ENCODE data around the gene PLA2G12A.

The PLA2G12A gene

DNA sequence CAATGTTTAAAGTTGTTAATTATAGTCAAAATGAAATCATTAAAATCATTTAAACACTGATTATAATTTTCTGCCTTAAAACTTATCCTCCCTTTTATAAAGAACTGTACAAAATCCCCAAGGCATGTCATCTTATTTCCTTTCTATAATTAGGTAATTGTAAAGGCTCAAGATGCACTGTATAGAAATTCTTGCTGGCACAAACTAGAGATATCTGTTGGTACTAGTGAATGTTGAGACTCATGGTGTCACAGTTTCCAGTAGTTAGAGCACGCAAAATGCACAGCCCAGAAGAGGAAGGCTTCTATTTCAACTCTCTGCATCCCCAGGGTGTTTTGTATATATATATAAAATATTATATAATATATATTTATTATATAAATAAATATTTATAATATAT is 22.7 kb upstream of the PLA2G12A start:
- TF ChIP-seq, protein P1, sequence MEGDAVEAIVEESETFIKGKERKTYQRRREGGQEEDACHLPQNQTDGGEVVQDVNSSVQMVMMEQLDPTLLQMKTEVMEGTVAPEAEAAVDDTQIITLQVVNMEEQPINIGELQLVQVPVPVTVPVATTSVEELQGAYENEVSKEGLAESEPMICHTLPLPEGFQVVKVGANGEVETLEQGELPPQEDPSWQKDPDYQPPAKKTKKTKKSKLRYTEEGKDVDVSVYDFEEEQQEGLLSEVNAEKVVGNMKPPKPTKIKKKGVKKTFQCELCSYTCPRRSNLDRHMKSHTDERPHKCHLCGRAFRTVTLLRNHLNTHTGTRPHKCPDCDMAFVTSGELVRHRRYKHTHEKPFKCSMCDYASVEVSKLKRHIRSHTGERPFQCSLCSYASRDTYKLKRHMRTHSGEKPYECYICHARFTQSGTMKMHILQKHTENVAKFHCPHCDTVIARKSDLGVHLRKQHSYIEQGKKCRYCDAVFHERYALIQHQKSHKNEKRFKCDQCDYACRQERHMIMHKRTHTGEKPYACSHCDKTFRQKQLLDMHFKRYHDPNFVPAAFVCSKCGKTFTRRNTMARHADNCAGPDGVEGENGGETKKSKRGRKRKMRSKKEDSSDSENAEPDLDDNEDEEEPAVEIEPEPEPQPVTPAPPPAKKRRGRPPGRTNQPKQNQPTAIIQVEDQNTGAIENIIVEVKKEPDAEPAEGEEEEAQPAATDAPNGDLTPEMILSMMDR (IDR thresholded peaks at IDR 0.05; ENCODE audit: borderline replicate concordance, insufficient read depth, low read depth, low read length), result no peak

DNA sequence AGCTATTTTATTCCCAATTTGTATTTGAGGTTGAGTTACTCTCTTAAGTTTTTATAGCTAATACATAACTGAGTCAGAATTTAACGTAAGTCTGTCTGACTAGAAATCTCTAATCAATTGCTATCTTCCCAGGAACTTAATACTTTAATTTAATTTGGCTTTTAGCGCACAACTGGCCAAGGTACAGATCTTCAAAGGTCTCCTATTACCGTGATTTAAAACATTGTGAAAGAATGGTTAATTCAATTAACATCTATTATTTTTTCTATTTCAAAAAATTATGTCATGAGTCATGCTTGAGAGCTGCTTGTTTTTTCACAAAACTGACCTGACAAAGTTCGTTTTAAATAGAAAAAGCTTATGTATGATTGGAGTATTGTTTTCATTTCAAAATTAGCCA is 22.0 kb upstream of the PLA2G12A start:
- TF ChIP-seq, protein P1 (IDR thresholded peaks at IDR 0.05; ENCODE audit: borderline replicate concordance, insufficient read depth, low read depth, low read length), result no peak
- no peak overlapping the region for H3K4me3 ChIP-seq (ENCODE audit: low read depth, low read length)

More for the DNA sequence above, 22.7 kb upstream of the PLA2G12A start:
- no peak overlapping the region for H3K4me3 ChIP-seq (ENCODE audit: low read depth, low read length)

DNA sequence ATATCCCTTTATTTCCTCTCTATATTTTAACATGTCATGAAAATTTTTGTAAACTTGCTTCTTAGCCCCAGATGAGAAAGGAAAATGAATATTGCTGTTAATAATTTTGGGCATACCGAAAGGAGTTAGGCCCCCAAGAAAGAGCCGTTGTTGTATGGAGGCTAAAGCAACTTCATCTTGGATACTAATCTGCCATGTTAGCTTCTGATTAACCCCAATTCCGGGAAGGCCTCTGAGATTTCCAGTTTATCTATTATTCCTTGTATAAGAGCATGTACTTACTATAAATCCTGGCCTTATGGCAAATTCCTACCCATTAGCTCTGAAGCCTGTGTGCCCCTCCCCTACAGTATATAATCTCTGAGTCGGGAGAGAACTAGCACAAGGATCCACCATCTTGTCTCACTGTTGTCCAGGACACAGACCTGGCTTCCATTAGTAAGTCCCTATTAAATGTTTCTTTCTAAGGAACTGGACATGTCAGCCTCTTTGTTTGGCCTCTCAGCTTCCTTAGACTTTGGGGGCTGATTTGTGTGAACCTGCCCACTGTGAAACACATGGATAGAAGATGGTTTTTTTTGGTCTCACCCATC is 20.9 kb upstream of the PLA2G12A start:
- H3K4me3 ChIP-seq (ENCODE audit: low read depth, low read length), result no peak overlapping the region
- TF ChIP-seq, protein P1 (IDR thresholded peaks at IDR 0.05; ENCODE audit: borderline replicate concordance, insufficient read depth, low read depth, low read length), result no peak

DNA sequence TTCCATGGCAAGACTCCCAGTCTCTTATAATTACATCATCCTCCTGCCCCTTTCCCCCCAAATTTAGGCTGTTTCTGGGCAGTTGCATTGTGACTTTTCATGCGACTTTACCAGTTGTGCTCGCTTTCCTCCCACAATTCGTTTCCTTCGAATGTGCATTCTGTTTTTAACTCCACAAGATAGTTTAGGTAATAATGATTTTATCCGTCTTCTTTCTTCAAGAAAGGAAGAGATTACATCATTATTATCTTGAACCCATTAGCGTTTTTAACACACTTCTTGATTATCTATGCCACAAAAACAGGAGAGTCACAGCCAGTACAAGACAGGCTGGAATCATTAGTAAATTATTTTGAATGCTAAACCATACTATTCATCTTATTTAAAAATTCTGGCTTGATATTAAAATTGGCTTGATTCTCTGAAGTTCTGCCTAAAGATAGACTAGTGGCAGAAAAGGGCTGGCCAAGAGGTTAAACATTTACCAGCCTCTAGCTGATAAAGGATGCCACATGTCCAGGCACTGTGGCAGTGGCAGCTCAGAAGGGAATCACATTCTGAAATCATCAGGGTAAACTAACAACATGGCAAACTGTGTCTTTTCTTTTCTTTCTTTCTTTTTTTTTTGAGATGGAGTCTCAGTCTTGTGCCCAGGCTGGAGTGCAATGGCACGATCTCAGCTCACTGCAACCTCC is 19.7 kb upstream of the PLA2G12A start:
- no peak overlapping the region for H3K4me3 ChIP-seq (ENCODE audit: low read depth, low read length)
- TF ChIP-seq, protein P1 (IDR thresholded peaks at IDR 0.05; ENCODE audit: borderline replicate concordance, insufficient read depth, low read depth, low read length), result no peak

DNA sequence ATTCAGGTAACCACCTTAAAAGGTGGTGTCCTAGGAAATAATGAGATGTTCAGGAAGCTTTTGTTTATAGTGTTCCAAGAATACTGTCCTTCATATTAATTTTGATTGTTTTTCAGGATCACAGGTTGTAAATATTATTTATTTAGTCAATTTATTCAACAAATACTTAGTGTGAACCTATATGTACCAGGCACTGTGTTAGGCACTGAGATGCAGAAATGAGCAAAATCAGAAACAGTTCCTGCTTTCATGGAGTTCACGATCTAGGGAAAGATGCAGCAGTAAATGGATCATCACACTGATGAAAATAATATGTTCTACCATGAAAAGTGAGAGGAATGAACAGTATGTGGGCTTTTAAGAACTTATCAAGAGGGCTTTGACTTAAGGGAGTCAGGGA is 18.2 kb upstream of the PLA2G12A start:
- TF ChIP-seq, protein P1 (IDR thresholded peaks at IDR 0.05; ENCODE audit: borderline replicate concordance, insufficient read depth, low read depth, low read length), result no peak
- no peak overlapping the region for H3K4me3 ChIP-seq (ENCODE audit: low read depth, low read length)

DNA sequence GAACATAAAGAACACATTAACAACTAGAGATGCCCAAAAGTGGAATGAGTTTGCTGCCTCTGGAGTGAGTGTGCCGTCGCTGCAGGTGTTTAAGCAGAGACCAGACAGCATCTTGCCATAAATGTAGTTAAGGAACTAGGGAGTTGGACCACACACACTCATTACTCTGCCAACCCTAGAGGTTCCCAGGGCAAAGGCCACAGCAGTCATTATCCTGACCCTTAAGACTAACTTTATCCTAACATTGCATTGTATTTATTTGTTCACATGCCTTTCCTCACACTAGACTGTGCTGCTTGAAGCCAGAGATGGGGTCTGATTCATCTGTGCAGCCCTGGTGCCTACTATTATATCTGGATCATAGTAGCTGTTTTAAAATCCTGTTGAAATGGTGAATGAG is 16.9 kb upstream of the PLA2G12A start:
- H3K4me3 ChIP-seq (ENCODE audit: low read depth, low read length), result no peak overlapping the region
- TF ChIP-seq, protein P1 (IDR thresholded peaks at IDR 0.05; ENCODE audit: borderline replicate concordance, insufficient read depth, low read depth, low read length), result no peak

DNA sequence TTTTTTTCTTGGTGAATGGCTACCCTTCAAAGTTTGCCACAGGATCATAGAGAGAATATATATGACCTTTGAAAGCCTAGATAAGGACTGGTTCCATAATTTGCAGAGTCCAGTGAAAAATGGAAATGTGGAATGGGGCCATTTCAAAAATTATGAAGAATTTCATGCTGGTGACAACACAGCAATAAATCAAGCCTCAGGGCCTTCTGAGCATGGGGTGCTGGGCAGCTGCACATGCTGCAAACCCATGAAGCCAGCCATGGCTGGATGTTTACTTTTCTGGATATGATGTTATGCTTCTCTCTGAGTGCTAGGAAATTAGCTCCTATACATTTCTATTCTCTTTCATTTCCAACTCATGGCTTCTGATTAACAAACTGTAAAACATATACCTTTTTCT is 16.0 kb upstream of the PLA2G12A start:
- no peak overlapping the region for H3K4me3 ChIP-seq (ENCODE audit: low read depth, low read length)
- TF ChIP-seq, protein P1 (IDR thresholded peaks at IDR 0.05; ENCODE audit: borderline replicate concordance, insufficient read depth, low read depth, low read length), result no peak
